Adipose tissue (tissue), 3 donors: Measurements from ENCODE around the gene SNX8. TPM values are rescaled to one million over a fixed set of nuclear protein-coding genes. Genes with fewer than 3 reads are reported as not detected.
"Not testable (repeated sequence)": the region's sequence is repeated elsewhere in the genome, so short reads cannot be mapped to it uniquely, and the experiment has no call there.

Experiments used
- H3K27ac ChIP-seq: one replicate; pipeline ENCODE4 v1.5.1; 2013; ENCODE audit warnings: low read depth, low read length
- WGBS, 3 donors: extraction: QIAGEN DNeasy Blood & Tissue Kit; methylation state at CpG; one replicate each; pipeline ENCODE4 v1.1.7; 2013; 5-methylcytosine and 5-hydroxymethylcytosine counted together
- polyA plus RNA-seq, 3 donors: library from polyadenylated mRNA; stranded (reverse); fragments of 200-250 nt; gene quantifications; one replicate each; pipeline ENCODE4 v1.2.3, GENCODE V29; 2013
- donor health status: healthy with polysubstance abuse.
- donor health status: Bipolar disorder and iron deficiency.
- donor health status: healthy.

Gene SNX8
- polyA plus RNA-seq, 3 donors = 11.8 to 44.0 (median 26.2) TPM

DNA sequence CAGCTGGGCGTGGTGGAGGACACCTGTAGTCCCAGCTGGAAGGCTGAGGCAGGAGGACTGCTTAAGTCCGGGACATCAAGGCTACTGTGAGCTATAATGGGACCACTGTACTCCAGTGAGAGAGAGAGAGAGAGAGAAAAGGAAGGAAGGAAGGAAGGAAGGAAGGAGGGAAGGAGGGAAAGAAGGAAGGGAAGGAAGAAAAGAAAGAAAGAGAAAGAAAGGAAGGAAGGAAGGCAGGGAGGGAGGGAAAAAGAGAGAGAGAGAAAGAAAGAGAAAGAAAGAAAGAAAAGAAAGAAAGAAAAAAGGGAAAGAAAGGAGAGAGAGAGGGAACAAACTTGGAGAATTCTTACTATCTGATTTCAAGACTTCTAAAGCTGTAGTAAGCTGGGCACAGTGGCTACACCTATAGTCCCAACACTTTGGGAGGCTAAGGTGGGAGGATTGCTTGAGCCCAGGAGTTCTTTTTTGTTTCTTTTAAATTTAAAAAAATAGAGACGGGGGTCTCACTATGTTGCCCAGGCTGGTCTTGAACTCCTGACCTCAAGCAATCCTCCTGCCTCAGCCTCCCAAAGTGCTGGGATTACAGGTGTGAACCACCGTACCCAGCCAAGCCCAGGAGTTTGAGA is 18.5 kb upstream of the SNX8 start:
- not testable (repeated sequence) for H3K27ac ChIP-seq
- 89 to 94% (median 93%) methylated on average over 4 of the region's 4 CpGs for WGBS, 3 donors

DNA sequence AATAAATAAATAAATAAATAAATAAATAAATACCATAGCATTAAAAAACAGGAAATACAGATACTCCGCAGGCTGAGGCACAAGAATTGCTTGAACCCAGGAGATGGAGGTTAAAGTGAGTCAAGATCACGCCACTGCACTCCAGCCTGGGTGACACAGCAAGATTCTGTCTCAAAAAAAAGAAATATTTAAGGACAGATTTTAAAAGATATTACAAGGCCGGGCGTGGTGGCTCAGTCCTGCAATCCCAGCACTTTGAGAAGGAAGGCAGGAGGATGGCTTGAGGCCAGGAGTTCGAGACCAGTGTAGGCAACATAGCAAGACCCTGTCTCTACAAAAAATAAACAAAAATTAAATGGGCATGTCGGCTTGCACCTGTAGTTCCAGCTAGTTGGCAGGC is 17.5 kb upstream of the SNX8 start:
- no peak overlapping the region for H3K27ac ChIP-seq
- 88 to 93% (median 93%) methylated on average over 6 of the region's 6 CpGs for WGBS, 3 donors

DNA sequence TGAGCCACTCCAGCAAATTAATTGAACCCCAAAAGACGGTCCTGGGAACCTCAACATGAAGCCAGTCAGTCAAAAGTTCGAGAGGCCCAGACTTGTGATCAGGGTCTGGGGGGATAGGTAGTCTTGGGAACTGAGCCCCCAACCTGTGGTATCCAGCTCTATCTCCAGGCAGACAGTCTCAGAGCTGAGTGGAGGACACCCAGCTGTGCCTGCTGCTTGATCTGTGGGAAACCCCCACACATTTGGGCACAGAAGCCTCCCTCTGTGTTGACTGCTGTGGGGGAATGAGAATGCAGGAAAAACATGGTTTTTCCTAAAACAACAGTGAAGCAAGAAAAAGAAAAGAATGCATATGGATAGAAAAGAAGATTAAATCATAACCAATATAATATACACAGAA is 16.3 kb upstream of the SNX8 start:
- H3K27ac ChIP-seq = no peak overlapping the region
- 89 to 96% (median 94%) methylated on average over 2 of the region's 2 CpGs for WGBS, 3 donors

DNA sequence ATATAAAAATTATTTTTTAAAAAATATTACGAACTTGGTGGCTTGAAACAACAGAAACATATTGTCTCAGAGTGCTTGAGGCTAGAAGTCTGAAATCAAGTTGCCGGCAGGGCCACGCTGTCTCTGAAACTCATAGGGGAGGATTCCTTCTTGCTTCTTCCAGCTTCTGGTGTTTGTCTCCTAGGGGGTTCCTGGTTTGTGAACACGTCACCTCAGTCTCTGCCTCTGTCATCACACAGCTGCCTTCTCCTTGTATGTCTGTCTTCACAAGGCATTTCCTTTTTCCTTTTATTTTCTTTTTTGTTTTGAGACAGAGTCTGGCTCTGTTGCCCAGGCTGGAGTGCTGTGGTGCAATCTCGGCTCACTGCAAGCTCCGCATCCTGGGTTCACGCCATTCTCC is 12.7 kb upstream of the SNX8 start:
- WGBS, 3 donors = 79 to 90% (median 83%) methylated on average over 7 of the region's 7 CpGs
- H3K27ac ChIP-seq = no peak overlapping the region

DNA sequence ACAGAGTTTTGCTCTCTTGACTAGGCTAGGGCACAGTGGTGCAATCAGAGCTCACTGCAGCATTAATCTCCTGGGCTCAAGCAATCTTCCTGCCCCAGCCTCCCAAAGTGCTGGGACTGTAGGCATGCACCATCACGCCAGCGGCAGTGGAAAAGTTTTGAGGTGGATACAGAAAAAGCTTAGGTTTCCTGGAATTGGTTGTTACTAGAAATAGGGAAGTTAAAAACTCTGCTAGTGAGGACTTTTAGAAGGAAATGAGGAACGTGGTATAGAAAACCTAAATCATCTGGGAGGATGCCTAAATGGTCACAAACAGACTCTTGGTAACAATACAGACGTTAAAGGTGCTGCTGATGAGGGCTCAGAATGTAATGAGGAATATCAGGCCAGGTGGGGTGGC is 10.9 kb upstream of the SNX8 start:
- H3K27ac ChIP-seq = no peak overlapping the region
- WGBS, 3 donors = 22 to 58% (median 34%) methylated on average over 4 of the region's 4 CpGs

DNA sequence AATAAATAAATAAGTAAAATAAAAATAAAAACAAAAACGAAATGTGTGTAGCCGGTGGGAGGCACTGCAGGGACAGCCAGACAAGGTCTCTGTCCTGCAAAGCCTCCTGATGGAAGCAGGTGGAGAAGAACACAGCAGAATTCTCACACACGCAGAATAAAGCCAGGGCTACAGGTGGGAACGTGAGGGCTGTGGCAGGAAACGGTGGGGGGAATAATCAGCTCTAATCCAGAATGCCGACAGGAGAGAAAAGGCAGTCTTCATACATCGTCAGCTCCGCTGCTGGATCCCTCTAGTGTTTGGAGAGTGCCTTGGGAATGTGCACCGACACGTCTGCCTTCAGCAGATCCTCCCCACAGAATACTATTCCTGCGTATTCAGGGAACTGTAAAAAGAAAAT is 6.8 kb upstream of the SNX8 start:
- WGBS, 3 donors = 56 to 70% (median 66%) methylated on average over 11 of the region's 11 CpGs
- no peak overlapping the region for H3K27ac ChIP-seq

DNA sequence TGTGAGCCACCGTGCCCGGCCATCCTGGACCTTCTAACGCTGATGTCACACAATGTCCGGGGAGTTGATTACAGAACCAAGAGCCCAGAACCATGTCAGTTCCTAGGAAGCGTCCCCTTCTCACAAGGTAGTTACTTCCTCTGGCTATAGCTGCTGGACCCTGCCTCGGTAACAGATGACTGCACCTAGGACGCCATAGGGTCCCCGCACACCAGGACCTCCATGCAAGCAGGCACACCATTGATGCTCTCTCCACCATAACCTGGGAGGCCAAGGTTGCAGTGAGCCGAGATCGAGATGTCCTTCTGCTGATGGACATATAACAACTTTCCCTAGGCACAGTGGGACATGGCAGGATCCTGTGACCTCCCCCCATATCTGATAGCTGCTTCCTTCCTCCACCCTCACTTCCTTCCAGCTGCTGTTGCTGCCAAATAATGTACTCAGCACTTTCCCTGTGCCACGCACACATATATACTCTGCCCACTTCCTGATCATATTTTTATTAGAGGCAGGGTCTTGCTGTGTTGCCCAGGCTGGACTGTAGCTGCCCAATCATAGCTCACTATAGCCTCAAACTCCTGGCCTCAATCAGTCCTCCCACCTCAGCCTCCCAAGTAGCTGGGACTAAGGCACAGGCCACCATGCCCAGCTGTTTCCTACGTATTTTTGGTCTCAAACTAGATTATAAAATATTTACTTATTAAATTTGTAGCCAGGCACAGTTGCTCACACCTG is 3.5 kb upstream of the SNX8 start:
- 74 to 87% (median 84%) methylated on average over 12 of the region's 12 CpGs for WGBS, 3 donors
- no peak overlapping the region for H3K27ac ChIP-seq

DNA sequence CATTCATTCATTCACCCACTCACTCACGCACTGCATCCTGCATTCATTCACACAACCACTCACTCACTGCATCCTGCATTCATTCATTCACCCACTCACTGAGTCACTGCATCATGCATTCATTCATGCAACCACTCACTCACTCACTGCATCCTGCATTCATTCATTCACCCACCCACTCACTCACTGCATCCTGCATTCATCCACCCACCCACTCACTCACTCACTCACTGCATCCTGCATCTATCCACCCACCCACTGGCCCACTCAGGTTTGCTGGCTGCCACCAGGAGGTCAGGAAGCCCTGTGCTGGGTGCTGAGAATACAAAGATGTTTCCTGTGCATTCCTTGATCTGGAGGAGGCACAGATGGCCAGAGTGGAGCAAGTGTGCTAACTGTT is 2.3 kb upstream of the SNX8 start:
- WGBS, 3 donors = 95 to 100% (median 100%) methylated on average over 1 of the region's 1 CpG

DNA sequence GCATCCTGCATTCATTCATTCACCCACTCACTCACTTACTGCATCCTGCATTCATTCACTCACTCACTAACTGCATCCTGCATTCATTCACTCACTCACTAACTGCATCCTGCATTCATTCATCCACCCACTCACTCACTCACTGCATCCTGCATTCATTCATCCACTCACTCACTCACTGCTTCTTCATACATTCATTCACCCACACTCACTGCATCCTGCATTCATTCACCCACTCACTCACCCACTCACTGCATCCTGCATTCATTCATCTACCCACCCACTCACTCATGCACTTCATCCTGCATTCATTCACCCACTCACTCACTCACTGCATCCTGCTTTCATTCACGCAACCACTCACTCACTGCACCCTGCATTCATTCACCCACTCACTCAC is 1.5 kb upstream of the SNX8 start:
- 84 to 92% (median 90%) methylated on average over 1 of the region's 1 CpG for WGBS, 3 donors
- H3K27ac ChIP-seq = no peak overlapping the region

More for the DNA sequence above, 2.3 kb upstream of the SNX8 start:
- H3K27ac ChIP-seq = no peak overlapping the region

DNA sequence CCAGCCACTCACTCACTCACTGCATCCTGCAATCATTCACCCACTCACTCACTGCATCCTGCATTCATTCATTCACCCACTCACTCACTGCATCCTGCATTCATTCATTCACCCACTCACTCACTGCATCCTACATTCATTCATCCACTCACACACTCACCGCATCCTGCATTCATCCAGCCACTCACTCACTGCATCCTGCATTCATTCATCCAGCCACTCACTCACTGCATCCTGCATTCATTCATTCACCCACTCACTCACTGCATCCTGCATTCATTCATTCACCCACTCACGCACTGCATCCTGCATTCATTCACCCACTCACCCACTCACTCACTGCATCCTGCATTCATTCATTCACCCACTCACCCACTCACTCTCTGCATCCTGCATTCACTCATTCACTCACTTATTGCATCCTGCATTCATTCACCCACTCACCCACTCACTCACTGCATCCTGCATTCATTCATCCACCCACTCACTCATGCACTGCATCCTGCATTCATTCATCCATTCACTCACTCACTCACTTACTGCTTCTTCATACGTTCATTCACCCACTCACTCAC is 802 bp upstream of the SNX8 start:
- 74 to 79% (median 78%) methylated on average over 3 of the region's 3 CpGs for WGBS, 3 donors
- not testable (repeated sequence) for H3K27ac ChIP-seq

DNA sequence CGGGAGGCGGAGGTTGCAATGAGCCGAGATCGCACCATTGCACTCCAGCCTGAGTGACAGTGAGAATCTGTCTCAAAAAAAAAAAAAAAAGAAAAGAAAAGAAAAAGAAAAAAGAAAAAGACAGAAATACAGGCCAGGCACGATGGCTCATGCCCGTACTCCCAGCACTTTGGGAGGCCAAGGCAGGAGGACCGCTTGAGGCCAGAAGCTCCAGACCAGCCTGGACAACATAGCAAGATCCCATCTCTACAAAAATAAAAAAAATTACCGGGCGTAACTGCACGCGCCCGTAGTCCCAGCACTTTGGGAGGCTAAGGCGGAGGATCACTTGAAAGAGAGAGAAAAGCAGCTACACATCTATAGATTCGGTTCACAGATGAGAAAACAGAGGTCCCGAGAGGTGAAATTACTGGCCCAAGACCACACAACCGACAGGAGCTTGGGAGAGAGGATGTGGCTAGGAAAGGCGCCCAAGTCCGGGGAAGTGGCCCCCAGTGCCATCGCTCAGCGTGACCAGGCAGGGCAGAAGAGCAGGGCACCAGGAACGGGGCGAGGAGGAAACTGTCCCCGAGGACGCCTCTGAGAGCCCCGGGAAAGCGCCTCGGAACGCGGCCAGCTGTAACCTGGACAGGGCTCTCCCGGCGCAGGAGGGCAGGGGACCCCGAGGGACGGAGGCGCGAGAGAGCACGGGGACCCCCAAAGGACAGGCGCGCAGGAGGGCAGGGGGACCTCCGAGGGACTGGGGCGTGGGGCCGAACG is 612 bp downstream of the SNX8 start:
- no peak overlapping the region for H3K27ac ChIP-seq
- 22 to 26% (median 25%) methylated on average over 36 to 42 of the region's 42 CpGs for WGBS, 3 donors

DNA sequence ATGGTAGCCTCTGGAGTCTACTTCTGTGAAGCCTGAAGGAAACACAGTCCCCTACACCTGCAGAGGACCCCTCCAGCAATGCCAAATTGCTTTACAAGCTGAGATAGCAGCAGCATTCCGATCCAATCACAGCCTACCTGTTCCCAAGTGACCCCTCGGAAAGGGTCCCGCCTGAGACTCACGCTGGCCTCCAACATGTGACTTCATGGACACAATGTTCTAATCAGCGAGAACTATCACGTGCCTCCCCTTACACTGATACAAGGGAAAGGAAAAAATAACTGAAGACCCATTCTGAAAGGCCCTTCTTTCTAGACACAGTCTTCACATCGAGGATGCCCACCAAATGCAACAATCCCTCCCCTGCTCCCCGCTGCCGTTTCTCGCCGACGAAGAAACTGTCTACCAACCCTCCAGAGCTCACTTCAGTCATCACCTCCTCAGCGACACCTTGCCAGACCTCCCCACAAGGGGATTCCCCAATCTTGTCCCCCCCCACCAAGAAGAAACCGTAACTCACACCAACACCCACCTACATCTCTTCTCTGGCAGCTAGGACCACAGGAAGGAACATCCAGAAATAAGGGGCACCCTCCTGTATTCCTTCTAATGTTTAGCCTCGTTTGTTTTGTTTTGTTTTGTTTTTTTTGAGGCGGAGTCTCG is 1.8 kb downstream of the SNX8 start:
- 84 to 90% (median 89%) methylated on average over 17 of the region's 17 CpGs for WGBS, 3 donors
- H3K27ac ChIP-seq = no peak overlapping the region

DNA sequence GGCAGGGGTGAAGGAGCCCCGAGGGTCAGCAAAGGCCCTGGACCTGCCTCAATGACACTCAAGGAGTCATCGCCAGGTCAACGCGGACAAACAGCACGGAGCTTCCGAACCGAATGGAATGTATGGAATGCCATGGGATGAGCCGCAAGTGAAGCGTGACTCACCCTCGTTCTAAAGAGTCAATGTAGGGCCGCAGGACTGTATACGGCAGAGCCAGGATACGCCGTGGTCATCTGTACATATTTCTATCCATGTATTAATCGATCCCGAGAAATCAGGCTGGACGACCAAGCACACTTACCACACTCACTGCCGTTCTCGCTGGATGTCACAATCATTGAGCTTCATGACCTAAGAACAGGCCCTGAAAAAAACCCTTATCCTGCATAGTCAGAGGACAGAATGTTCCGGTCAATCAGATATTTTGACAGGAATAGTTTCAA is 4.3 kb downstream of the SNX8 start:
- 74 to 79% (median 77%) methylated on average over 20 of the region's 20 CpGs for WGBS, 3 donors
- no peak overlapping the region for H3K27ac ChIP-seq

DNA sequence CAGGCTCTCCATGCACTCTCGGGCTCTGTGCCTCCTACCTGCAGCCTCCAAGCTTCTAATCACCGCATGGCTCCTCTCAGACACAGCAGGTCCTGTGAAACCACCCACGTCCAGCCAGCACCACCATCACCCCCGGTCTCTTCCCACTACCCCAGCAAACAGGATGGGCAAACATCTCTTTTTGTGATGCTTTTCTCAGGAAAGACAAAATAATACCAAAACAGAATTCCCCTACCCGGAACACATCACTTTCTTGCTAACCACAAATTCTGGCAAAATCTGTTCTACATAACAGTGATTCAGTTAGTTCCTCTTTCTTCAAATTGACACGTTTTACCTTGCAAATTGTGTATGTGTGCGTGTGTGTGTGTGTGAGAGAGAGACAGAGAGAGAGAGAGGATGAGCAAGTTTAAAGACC is 6.5 kb downstream of the SNX8 start:
- 59 to 81% (median 73%) methylated on average over 7 of the region's 7 CpGs for WGBS, 3 donors
- H3K27ac ChIP-seq = no peak overlapping the region

DNA sequence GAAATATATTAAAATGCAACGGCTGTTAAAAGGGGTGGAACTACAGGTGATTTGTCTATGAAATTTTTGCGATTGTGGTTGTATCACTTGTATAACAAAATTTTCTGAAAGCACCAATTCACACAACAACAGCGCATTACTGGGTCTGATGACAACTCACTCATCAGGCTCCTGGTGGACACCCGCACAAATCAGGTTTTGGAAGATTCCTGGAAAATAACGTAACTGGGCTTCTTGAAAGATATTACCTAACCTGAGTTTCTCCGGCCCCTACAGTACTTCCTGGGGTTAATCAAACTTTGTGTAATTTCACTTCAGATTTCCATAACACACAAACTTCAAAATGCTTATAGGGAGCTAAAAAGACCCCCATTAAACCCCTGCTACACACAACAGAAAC is 7.6 kb downstream of the SNX8 start:
- WGBS, 3 donors = 79 to 93% (median 86%) methylated on average over 6 of the region's 6 CpGs

DNA sequence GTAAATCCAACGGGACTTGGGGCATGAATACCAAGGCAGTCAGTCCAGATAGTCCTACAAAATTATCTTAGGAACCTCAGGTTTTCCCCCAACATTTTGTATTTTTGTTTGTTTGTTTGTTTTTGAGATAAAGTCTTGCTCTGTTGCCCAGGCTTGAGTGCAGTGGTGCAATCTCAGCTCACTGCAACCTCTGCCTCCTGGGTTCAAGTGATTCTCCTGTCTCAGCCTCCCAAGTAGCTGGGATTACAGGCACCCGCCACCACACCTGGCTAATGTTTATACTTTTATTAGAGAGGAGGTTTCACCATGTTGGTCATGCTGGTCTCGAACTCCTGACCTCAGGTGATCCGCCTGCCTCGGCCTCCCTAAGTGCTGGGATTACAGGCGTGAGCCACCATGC is 9.0 kb downstream of the SNX8 start:
- not testable (repeated sequence) for H3K27ac ChIP-seq
- WGBS, 3 donors = 89 to 92% (median 90%) methylated on average over 6 of the region's 6 CpGs

More for the DNA sequence above, 7.6 kb downstream of the SNX8 start:
- H3K27ac ChIP-seq = no peak overlapping the region

DNA sequence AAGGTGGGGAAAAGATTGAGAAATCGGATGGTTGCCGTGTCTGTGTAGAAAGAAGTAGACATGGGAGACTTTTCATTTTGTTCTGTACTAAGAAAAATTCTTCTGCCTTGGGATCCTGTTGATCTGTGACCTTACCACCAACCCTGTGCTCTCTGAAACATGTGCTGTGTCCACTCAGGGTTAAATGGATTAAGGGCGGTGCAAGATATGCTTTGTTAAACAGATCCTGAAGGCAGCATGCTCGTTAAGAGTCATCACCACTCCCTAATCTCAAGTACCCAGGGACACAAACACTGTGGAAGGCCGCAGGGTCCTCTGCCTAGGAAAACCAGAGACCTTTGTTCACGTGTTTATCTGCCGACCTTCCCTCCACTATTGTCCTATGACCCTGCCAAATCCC is 10.7 kb downstream of the SNX8 start:
- not testable (repeated sequence) for H3K27ac ChIP-seq
- WGBS, 3 donors = 68 to 87% (median 86%) methylated on average over 5 to 6 of the region's 7 CpGs

DNA sequence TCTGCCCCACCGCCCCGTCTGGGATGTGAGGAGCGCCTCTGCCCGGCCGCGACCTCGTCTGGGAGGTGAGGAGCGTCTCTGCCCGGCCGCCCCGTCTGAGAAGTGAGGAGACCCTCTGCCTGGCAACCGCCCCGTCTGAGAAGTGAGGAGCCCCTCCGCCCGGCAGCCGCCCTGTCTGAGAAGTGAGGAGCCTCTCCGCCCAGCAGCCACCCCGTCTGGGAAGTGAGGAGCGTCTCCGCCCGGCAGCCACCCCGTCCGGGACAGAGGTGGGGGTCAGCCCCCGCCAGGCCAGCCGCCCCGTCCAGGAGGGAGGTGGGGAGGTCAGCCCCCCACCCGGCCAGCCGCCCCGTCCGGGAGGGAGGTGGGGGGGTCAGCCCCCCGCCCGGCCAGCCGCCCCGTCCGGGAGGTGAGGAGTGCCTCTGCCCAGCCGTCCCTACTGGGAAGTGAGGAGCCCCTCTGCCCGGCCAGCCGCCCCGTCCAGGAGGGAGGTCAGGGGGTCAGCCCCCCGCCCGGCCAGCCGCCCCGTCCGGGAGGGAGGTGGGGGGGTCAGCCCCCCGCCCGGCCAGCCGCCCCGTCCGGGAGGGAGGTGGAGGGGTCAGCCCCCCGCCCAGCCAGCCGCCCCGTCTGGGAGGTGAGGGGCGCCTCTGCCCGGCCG is 11.4 kb downstream of the SNX8 start:
- WGBS, 3 donors = 90 to 98% (median 95%) methylated on average over 12 to 31 of the region's 55 CpGs
- H3K27ac ChIP-seq = not testable (repeated sequence)
